Stimulated activated CD8-positive, alpha-beta memory T cell treated with anti-CD3 and anti-CD28 coated beads, Interleukin-15, amount 100 ng/mL, for 48 hours (primary cell): ENCODE results near the gene ZFYVE26.
"Not testable (repeated sequence)": the region's sequence is repeated elsewhere in the genome, so short reads cannot be mapped to it uniquely, and the experiment has no call there.

ENCODE experiments used
- DNase-seq, 2 donors: peaks; one replicate each; pipeline ENCODE4 v3.0.0-alpha.2; 2020; ENCODE audit warnings: low read depth in 2 of 2

The ZFYVE26 gene

GRCh38 chr14:67756496-67756895 is 59.9 kb downstream of the ZFYVE26 start:
- no peak for DNase-seq

- no peak for DNase-seq
Measured at GRCh38 chr14:67749341-67750084, 66.9 kb downstream of the ZFYVE26 start.

DNA sequence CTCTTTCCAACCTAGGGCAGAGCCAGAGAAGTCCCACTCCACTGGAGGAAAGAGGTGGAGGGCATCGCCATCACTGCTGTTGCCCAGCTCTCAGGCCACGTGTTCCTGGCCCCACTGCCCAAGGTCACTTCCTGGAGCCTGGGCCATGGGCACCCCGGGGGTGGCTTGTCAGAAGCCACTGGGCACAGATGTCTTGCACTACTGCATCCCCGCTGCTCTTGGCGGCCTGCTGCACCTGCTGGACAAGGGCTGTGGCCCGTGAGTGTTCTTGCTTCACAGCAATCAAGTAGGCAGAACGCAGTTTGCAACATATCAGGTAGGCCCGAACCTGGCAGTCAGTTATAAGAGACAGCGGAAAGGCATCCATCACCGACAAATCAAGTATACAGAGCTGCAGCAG is 68.1 kb downstream of the ZFYVE26 start:
- no peak for DNase-seq

DNA sequence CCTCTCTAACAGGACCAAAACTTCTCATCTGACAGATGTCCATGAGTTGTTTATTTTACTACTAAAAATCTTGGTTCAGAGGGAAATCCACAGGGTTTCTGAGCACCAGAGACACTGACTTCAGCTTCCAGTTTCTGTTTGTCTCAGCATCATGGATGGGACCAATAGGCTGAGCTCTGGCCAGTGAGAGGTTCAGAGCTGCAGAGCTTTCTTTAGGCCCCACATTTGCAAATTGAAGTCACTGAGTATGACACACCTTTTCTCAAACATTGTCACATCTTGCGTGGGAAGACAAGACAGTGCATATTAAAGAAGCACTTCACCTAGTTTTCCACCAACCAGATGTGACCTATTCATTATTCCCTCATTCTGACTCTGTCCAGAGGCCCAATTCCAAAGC is 69.5 kb downstream of the ZFYVE26 start:
- no peak for DNase-seq

GRCh38 chr14:67744046-67744445 is 72.3 kb downstream of the ZFYVE26 start:
- no peak for DNase-seq

DNA sequence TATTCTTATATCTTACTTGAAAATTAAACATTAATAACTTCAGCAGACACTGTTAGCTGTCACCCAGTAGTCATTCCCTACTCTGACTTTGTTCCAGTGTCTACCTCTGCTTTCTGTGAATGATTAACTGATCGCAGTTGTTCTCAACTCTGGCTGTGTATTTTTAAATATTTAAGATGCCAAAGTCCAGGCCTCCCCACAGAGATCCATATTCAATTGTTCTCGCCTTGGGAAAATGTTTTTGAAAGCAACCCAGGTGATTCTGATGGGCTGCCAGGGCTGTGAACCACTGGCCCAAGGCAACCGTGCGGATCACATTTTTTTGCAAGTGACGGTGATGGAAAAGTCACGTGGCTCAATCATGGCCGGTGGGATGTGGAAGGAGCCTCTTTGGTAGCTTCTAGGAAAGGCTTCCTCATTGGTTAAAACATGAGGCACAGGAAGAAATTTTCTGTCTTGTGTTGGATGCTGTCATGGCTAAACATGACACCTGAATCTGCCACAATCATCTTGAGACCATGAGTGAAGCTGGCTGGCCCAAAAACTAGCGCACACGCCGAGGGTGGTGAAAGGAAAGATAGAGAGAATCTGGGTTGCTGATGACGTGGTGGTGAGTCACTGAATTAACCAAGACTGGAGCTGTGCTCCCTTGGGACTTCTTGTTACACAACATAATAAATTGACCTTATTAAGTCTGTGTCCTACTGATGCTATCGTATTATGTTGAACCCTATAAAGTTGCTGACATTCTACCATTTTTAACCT is 77.5 kb downstream of the ZFYVE26 start:
- no peak for DNase-seq

- no peak for DNase-seq
Measured at GRCh38 chr14:67736771-67737170, 79.6 kb downstream of the ZFYVE26 start.

DNA sequence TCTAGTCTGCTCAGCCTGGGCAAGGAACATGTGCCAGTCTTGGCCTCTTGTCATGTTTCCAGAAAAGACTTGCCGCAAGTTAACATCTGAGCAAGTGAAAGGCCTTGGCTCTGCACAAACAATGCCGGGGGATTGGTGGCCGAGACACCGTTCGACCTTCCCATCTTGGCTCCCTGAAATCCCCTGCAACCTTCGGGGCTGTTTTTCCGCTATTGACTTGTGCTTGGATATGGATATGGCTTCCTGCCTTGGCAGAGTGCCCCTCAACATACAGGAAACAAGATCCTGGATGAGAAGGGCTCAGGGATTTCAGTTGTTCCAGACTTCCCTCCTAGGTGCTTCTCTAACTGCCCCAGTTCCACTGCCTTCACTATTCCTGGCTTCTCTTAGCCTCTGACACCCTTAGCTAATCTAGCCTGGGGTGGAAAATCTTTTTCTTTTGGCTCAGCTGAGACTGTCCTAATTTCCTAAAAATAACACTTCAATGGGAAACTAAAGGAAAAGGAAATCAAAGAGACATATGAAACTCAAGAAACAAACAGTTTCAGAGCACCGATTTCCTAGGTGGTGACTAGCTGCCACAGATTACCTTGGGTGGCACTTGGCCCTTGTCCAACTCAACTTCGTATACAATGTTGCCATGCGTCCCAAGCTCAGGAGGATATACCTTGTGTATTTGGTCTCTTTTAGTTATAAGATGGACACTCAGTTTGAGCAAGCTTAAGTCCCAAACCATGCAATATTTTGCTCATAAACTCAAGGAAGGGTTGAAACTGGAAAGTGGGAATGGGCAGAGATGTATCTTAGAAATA is 80.8 kb downstream of the ZFYVE26 start:
- DNase-seq, result no peak

DNA sequence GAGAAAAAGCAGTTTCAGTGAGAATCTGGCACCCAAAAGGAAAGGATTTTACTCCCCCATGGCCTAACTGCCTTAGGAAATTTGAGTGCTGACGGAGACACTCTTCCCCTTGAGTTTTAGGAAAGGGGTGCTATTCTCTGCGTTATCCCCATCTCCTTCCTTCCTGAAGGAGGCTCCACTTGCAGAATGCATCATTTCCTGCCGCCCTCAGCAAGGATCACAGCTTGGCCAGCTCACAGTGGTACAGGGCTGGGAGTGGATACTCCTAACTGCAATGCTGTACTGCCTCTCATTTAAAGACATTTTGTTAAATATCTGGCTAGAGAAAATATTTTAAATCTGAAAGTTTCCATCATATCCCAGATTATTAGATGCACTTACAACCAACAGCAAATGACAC is 81.7 kb downstream of the ZFYVE26 start:
- no peak for DNase-seq

- no peak for DNase-seq
Measured at GRCh38 chr14:67733616-67734015, 82.8 kb downstream of the ZFYVE26 start.

GRCh38 chr14:67729072-67729885 is 87.1 kb downstream of the ZFYVE26 start:
- no peak for DNase-seq

GRCh38 chr14:67728258-67728657 is 88.1 kb downstream of the ZFYVE26 start:
- no peak for DNase-seq

- DNase-seq, result no peak
Measured at GRCh38 chr14:67727361-67727760, 89.0 kb downstream of the ZFYVE26 start.

DNA sequence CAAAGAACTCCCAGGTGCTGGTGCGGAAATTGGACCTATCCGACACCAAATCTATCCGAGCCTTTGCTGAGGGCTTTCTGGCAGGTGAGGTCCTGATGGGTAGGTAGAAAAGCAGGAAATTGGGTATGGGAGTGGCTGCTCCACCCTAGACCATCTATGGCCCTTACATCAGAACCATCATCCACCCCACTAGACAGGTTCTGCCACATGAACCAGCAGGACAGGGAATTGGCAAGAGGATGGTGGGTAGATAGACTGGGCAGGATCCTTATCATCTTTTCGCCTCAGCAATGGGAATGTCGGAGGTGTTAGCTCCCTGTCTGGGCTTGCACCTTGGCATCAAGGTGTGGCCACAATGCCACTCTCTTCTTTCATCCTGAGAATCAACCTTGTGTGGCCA is 91.2 kb downstream of the ZFYVE26 start:
- no peak for DNase-seq

DNA sequence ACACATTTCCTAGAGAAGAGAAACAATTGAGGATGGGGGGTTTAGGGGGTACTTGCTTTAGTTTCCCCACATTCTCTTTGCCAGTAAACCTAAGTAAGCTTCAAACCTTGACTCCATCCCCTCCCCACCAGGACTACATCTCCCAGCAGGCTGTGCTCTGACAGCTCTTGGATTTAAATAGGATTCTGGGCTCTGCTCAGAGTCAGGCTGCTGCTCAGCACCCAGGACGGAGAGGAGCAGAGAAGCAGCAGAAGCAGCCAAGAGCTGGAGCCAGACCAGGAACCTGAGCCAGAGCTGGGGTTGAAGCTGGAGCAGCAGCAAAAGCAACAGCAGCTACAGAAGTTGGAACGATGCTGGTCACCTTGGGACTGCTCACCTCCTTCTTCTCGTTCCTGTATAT is 94.1 kb downstream of the ZFYVE26 start:
- no peak for DNase-seq

GRCh38 chr14:67721875-67722274 is 94.5 kb downstream of the ZFYVE26 start:
- no peak for DNase-seq

- no peak for DNase-seq
Measured at GRCh38 chr14:67719866-67720265, 96.5 kb downstream of the ZFYVE26 start.

DNA sequence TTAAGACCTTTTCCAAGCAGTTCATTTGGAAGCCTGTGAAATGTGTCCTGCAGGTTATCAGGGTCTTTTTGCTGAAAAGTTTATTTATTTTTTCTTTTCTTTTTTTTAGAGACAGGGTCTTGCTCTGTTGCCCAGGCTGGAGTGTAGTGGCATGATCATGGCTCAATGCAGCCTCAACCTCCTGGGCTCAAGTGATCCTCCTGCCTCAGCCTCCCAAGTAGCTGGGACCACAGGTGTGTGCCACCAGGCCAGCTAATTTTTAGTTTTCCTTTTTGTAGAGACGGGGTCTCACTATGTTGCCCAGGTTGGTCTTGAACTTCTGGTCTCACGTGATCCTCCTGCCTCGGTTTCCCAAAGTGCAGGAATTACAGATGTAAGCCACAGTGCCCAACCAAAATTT is 97.0 kb downstream of the ZFYVE26 start:
- DNase-seq, result not testable (repeated sequence)

- DNase-seq, result no peak
Measured at GRCh38 chr14:67718265-67718664, 98.1 kb downstream of the ZFYVE26 start.

GRCh38 chr14:67717048-67717447 is 99.3 kb downstream of the ZFYVE26 start:
- DNase-seq, result no peak

DNA sequence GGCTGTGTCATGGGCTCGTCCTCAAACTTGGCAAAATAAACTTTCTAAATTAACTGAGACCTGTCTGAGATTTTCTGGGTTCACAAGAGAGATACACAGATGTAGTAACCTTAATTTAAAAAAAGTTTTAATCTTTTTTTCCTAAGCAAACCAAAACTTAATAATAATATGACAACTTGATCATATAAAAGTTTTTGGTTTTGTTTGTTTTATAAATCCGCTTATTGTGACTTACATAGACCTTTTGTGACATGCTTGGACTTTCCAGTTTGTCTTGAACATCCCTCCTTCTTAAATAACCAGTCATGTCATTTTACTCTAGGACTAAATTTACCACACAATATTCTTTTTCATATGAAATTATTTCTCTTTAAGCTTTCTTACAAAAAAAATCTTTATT is 106.2 kb downstream of the ZFYVE26 start:
- DNase-seq, result no peak

- not testable (repeated sequence) for DNase-seq
Measured at GRCh38 chr14:67709796-67710195, 106.6 kb downstream of the ZFYVE26 start.
